HG03045 (cell line): ENCODE measurements around the gene VPS54.

Experiments
- ATAC-seq: cut with Tn5 transposase; IDR thresholded peaks from one replicate; pipeline ENCODE4 v1.9.1; 2021; ENCODE audit warnings: mild to moderate bottlenecking, moderate library complexity; ENCODE audit not compliant: unreplicated experiment

VPS54 gene

DNA sequence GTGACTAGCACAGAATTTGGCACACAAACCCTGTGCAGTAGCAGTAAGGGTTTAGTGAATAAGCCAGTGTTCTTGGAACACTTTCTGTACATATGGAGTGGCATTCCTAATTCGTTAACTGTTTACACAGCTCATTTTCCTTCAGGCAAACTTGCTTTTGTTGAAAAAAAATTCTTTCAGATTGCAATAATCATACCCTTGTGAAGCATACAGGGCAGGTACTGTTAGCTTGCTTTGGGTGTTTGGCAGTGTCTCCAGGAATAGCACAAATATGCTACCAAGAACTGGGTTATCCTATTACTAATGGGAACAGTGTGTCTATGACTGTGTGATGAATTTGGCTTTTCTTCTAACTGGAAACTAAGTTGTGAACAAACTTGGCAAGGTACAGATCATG is 144.1 kb downstream of the VPS54 start:
- ATAC-seq: no peak

DNA sequence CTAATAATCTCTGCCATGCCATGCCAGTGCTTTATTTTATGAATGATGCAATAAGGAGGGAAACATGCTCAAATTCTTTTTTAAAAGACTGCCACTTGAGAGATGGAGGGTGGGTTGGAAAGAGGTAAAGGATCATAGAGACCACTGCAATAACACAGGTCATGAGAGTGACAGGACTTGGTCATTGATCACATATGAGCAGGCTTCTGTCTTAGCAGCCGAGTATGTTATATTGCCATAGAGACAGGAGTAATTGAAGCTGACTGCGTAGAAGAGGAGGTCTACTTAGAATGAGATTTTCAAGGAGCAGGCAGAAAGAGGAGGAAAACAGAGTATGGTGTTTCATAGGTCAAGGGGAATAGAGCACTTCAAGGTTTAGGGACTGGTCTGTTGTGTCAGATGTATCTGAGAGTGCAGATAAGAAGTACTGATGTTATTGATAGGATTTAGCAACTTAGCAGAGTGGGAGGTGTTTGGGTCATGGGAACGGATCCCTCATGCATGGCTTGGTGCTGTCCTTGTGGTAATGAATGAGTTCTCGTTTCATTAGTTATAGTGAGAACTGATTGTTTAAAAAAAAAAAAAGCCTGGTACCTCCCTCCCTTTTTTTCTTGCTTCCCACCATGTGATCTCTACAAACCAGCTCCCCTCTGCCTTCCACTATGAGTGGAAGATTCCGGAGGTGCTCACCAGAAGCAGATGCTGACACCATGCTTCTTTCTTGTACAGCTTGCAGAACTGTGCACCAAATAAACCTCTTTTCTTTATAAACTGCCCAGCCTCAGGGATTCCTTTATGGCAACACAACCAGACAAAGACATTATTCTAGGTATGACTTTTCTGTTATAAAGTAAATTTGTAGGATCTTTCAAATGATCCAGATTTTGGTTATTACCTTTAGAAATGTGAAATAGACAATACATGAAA is 144.8 kb downstream of the VPS54 start:
- no peak for ATAC-seq

DNA sequence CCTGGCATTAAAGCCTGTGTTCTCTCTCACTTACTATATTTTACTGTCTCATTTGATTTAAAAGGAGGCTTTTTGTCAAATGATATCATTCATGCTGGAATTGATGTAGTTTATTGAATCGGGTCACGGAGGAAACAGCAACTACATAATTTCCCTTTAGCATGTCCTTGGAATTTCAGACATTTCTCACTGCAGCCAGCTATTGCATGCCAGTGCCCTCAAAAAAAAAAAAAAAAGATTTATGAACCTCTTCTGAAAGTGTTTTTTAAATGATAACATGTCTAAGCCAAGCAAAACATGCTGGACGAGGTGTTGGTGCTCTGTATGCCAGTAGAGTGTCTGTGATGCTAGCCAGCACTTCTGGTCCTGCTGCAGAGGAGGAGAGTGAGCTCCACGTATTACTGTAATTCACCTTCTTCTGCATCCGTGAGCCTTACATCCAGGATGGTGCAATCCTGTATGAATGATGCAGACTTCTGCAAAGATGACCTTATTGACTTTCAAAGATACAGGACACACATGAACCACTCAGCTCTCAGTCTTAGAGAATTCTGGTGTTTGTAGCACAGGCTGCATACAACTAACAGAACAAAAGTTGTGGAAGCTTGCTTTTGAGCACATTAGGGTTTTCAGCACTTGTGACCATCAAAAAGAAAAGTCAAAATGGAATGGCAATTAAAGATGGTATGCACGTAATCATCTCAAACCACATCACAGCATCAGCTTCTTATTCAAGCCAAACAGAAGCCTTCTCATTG is 146.5 kb downstream of the VPS54 start:
- no peak for ATAC-seq

DNA sequence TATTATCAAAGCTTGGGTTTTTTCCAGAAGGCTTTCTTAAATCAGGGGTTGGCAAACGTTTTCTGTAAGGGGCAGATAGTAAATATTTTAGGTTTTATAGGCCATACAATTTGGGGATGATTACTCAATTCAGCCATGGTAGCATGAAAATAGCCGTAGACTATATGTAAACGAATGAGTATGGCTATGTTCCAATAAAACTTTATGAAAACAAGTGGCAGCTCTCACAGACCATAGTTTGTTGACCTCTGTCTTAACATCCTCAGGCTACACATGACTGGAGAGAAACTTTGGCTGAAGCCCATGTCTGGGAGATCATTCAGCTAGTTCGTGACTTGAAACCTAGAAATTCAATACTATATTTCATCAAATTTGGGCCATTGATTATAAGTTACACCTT is 147.4 kb downstream of the VPS54 start:
- no peak for ATAC-seq

DNA sequence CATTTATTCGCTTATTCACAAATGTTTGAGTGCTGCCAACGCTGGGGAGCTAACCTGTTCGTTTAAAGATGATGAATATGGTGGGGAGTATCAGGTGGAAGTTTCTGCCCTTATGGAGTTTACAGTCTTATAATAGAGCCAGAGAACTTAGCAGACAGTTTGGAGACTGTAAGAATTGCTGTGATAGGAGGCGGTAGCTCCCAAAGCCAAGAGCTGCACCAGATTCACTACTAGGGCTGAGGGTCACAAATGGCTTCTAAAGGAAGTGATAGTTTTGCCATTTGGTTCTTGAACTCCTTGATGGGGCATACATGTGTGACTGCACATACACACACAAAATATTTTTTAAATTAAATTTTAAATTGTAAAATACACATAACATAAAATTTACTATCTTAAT is 148.5 kb downstream of the VPS54 start:
- no peak for ATAC-seq

DNA sequence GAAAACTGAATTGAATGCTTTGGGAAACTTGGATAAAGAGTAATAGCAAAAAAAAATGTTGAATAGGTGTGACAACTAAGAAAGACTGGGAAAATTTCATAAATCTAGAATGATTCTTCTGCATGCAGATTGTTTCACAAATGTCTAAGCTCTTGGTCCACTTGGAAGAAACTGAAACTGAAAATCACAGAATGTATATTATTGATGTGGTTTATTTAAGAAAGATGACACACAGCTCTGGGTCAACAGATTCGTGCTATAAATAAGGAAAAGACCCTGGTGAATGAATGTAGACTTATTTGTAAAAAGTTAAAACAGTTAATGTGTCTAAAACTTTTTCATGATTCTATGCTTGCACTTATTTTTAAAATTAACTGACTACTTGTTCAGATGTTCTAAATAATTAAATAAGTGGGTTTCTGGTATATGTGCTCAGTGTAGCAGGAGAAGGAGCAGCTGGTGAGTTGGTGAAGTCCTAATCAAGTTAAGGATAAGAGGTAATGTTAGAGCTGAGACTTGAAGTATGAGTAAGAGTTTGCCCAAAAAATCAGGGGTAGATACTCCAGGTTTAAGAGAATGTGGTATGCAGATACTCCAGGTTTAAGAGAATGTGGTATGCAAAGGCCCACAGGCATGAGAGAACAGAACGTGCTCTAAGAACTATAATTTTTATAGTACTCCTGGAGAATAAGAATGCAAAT is 153.1 kb downstream of the VPS54 start:
- ATAC-seq: no peak

DNA sequence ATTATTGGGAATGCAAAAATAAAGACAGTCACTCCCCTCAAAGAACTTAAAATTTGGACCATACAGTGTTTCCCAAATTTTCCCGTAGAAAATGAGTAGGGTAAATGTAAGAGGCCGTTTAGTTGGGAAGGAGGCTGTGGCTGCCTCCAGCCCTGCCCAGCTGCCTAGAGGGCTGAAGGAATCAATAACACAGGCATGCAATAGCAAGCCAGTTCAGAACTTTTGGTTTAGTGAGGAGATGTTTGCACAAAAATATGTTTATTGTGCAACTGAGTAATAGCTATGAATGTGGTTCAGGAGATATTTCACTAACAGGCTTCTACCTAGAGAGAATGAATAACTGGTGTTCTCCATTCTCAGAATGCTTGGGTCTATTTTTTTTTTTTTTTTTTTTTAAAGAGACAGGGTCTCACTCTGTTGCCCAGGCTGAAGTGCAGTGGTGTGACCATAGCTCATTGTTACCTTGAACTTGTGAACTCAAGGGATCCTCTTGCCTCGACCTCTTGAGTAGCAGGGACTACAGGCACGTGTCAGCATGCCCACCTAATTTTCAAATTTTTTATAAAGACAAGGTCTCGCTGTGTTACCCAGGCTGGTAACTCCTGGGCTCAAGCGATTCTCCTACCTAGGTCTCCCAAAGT is 153.9 kb downstream of the VPS54 start:
- ATAC-seq: no peak

DNA sequence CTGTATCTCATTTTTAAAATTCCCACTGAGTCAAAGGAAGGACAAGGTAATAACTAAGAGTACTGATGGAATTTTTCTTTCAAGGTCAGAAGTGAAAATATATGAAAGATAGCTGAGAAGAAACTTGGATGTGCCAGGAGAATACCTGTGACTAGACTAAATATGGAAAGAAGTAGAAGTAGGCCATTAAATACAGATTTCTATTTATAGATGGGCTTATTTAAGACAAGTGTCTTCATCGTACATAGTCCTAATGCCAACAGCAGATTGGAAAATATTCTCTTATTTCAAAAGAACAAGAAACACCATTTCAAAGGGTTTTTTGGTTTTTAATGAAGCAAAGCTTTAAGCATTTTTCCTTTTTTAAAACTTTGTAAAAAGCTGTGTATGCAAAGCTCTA is 155.5 kb downstream of the VPS54 start:
- no peak for ATAC-seq

DNA sequence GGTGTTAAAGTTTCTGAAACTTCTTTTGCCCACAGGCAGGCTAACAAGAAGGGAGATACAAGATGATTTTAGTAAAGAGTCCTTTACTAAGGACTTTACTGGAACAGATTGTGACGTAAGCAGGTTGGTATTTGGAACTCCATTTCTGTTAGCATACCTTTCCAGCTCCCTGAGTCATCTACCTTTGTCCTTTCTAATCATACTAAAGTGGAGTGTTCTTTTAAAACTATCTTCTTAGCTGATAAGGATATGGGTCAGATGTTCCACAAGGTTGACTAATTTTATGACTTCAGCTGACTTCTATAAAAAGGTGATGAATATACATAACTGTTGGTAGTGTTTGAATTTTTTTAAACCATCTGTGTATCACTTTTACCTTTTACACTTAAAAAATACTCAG is 156.4 kb downstream of the VPS54 start:
- no peak for ATAC-seq

DNA sequence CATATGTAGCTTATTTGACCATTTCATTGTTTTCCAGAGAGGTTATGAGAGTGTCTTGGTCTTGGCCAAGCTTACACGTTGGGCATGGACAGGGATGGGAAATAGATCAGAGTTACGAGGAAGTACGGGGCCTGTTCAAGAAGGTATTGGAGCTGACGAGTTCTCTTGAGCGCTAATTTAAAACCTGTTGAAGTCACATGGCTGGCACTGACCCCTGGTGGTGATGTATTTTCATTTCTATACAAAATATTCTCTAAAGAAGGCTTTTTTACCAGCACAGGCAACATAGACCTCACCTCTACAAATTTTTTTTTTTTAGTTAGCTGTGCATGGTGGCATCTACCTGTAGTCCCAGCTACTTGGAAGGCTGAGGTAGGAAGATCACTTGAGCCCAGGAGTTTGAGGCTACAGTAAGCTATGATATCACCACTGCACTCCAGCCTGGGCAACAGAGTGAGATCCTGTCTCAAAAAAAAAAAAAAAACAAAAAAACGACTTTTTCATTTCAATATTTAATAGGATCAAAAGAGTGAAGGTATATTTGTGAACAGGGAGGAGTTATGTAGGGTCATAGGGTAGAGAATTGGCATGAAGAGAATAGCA is 157.9 kb downstream of the VPS54 start:
- no peak for ATAC-seq

DNA sequence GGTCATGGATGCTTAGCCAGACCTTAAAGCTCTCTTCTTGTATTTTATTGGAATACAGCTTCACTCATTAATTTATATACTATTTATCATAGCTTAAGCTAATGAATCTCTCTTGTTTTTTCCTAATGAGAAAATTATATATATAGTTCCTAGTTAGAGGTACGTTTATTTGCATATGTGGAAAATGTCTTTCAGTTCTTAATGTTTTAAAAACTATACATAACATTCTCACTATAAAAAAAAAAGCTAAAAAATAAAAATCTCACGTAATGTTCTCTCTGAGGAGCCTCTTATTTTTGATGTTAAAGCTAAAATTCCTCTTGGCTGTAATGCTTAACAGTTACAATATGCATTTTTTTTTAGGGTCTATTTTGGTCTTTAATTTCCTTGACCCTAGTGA is 160.9 kb downstream of the VPS54 start:
- ATAC-seq: no peak

DNA sequence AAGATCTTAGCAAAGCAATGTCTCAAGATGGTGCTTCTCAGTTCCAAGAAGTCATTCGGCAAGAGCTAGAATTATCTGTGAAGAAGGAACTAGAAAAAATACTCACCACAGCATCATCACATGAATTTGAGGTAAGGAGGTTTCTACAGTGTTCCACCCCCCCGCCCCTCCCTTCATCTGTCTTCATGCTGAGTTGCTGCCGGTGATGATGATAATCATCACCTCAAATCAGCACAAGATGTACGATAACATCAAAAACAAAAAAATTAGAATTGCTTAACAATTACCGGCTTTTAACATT is 163.0 kb downstream of the VPS54 start:
- ATAC-seq: no peak

DNA sequence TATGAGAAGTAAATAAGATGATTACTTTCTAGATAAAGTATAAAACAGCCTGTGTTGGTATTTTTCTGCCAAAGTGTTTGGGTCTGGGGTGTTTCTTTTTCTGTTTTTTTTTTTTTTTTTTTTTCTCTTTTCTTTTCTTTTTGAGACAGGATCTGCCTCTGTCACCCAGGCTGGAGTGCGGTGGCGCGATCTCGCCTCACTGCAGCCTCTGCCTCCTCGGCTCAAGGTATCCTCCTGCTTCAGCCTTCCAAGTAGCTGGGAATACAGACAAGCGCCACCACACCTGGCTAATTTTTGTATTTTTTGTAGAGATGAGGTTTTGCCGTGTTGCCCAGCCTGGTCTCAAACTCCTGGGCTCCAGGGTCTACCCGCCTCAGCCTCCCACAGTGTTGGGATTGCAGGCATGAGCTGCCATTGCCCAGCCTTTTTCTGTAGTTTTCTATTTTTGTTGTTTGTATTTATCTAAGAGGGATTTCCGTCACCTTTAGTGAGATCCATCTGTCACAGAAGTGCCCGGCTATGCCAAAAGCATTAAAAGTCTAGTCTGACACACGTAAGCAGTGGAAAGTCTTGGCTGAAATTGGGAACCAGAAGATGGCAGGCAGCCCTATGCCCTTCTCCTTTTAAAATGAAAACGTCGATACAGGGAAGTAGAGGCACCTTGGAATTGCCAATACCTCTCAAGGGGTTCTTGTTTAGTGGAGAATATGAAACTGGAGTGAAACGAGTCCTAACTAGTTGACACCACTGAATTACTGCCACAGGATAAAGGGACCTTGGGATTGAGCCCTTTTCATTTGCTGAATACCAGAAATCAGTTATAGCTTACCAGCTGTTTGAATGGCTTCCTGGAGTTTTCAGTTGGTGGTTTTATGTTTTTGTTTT is 163.6 kb downstream of the VPS54 start:
- no peak for ATAC-seq

DNA sequence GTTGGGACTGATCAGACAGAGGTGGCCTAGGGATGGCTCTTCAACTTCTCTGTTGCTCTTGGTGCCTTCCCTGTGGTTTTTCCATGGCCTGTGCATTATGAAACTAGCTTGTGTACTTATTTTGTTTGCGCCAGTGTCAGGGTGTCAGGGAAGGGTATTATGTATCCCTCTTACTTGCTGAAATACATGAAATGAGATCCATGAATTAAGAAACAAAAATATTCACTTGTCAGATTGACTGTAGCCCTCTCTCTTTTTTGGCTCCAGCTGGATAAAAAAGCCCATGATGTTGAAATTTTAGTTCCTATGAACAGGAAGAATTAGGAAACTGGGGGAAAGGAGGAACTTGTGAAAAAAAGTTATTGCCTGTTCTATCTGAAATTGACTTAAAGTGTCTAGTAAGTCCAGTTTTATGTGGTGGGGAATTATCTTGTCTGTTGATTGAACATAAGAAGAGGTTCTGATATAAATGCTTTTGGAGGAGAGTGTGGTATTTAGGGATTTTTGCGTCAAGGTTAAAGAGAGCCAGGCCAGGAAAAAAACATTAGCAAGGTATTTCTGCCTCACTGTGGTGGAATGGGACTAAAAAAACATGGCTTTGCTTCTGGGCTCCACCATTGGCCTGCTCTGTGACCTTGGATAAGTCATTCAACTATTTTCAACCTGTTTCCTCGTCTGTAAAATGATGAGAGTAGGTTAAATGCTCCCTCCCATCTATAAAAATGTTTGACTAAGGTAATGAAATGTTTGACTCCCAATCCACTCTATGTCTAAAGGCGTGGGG is 165.5 kb downstream of the VPS54 start:
- ATAC-seq: no peak

DNA sequence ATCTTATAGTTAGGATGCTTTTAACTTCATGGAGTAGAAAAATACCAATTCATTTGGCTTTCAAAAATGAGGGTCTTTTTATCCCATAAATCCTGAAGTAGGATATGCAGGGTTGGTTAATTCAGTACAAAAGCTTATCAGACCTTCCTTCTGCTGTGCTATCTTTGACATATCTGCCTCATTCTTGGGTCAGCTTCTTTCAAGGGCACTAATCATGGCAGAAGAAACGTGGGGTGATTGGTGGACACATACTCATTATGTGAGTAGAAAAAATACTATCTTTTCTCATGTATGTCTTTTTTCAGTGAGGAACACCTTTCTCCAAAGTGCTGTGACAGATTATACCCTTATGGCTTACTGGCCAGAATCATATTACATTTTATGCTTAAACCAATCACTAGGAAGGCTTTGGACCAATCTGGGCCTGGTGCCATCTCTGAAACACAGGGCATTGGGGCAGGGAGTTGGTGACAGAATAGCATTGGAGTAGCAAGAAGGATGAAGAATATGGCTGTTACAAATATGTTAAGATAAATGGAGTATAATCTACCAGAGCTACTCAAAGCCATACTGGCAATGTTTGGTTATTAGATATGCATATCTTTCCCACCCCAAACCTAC is 167.4 kb downstream of the VPS54 start:
- no peak for ATAC-seq

DNA sequence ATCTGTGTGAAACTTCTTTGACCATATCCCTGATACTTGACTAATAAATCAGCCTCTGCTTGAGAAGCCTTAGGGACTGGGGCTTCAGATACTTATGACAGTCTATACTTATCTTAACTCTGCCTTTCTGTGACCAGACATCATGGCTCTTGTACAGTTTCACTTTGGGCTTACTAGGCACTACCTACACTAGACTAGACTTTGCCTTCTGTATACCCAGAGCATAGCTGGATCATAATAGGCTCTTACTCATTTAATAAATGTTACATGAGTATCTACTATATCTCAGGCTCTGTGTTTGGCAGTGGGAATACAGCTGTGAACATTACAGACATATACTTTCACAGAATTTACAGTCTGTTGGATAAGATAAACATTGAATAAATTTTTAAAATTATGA is 168.6 kb downstream of the VPS54 start:
- ATAC-seq: no peak

DNA sequence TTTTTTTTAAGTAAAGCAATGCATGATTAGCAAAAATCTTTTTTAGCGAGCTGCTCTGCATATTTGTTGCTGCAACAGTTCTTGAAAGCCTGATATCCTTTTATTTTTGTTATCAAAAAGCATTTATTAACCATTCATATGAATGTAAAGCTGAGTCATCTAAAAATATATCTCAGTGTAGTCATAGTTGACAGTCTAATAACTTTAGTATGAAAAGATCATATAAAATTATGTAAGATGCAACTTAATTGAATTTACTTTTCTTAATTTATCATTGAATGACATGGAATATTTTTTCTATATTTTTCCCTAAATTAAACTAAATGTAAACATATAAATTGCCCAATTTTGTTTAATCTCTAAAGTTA is 169.0 kb downstream of the VPS54 start:
- ATAC-seq: no peak

DNA sequence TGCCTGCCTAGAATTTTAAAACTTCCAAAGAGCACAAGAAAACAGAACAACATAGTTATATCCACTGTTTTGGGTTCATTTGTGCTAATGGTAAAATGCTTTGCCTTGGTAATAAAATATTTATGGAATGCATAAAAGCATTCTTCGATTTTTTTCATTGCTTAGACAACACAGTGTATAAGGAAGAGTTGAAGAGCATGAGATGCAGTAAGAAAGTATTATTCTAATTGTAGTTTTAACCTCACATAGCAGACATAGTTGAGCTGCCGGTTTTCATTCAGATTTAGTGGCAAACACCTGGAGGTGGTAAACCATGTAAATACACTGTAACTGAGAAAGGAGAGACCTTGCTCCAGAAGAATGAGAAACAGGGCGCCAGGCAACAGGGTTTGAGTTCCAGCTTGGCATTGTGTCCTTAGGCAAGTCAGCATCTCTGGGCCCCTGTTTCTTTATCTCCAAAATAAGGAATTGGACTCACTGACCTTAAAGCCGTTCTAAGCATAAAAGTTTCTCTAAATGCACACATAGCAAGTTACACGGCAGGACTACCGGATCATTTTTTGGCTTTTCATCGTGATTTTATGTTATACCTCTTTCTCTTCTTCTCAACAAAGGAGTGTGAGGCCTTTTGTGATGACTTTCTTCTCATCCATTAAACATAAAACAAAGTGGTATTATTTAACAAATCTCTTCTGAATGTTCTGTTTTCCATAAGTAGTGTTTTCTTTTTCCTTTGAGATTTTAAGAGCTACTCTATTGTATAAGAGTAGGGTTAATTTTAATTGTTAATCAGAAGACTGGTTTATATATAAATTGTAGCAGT is 169.6 kb downstream of the VPS54 start:
- ATAC-seq: no peak
